ENCODE results near the gene FAH.
A peak's percentile ranks its signal among the peaks of the same experiment; 100 is the strongest.

FAH gene

DNA sequence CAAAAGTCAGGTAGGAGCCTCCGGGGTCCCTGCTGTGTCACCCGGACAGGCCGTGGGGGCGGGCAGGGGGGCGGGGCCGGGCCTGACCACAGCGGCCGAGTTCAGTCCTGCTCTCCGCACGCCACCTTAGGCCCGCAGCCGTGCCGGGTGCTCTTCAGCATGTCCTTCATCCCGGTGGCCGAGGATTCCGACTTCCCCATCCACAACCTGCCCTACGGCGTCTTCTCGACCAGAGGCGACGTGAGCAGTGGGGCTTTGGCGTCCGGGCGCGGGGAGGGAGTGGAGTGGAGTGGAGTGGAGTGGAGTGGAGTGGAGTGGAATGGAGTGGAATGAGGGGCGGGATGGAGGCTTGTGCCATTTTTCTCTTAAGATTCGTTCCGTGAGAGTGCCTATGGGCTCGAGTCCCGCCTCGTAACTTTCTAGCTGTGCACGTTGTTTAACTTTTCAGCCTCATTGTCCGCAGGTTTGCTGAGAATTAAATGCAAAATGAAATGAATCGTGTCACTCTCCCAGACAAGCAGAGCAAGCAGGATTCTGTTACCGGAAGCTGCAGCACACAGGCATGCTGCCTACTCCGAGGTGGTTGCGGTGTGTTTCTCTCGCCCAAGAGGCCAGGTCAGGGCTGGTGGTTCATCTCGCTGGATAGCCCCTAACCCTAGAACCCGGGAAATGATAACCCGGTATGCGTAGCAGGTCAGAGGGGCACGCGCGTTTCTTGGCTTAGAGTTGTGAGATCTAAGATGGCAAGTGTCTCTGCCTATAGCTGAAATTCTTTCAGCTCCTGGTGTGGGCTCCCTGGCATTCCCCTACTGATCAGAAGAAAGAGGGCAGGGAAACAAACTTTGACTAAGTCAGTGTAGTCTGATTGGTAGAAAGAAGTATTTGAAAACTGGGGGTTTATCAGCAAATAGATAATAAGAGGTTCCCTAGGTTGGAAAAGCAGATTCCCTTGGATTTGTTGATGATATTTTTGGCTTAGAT lies at the start of gene FAH:
FAH (plus strand) TSS at position 104 of the 981 bp plus-strand sequence; CDS start at position 160, 56 bp downstream.
- H3K4me3 ChIP-seq (ENCODE audit: low read depth, low read length), result peak within 1 kb of the TSS; percentile 77
- TF ChIP-seq, protein P1, sequence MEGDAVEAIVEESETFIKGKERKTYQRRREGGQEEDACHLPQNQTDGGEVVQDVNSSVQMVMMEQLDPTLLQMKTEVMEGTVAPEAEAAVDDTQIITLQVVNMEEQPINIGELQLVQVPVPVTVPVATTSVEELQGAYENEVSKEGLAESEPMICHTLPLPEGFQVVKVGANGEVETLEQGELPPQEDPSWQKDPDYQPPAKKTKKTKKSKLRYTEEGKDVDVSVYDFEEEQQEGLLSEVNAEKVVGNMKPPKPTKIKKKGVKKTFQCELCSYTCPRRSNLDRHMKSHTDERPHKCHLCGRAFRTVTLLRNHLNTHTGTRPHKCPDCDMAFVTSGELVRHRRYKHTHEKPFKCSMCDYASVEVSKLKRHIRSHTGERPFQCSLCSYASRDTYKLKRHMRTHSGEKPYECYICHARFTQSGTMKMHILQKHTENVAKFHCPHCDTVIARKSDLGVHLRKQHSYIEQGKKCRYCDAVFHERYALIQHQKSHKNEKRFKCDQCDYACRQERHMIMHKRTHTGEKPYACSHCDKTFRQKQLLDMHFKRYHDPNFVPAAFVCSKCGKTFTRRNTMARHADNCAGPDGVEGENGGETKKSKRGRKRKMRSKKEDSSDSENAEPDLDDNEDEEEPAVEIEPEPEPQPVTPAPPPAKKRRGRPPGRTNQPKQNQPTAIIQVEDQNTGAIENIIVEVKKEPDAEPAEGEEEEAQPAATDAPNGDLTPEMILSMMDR (IDR thresholded peaks at IDR 0.05; ENCODE audit: low read depth, low read length), result no peak

DNA sequence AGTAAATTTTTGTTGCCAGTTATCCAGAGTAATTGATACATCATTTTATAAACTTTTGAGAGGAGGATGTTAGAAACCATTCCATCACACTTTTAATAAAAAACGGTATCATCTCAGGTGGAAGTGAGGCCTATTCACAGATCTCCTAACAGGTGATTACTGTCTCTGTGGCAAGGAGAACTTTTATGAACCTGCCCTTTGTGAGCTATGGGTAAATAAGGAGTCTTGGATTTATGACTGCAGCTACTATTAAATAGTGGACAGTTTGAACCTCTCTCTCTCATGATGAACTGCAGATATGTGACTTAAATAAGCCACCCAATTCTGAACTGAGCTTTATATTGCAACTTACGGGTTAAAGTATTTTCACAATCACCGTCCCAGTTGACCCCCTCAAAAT lies 47.6 kb upstream of the FAH start:
- no peak overlapping the region for H3K4me3 ChIP-seq (ENCODE audit: low read depth, low read length)
- TF ChIP-seq, protein P1 (IDR thresholded peaks at IDR 0.05; ENCODE audit: low read depth, low read length), result no peak

DNA sequence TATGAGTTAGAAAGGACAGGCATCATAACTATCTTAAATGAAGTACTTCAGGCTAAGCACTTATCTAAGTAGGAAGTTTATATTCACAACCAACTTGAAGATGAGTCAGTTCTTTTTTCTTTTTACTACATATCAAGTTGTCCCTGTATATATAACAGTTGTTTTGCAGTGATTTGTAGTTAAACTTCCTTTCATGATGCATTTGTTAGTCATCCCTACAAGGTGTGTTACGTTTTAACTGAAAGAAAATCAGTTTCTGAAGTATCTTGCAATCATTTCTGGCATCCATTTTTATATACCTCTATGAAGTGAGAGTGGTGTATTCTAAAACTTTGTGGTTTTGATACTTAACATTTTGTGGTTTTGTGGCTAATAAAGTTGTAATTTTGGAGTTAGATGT lies 47.2 kb upstream of the FAH start:
- TF ChIP-seq, protein P1 (IDR thresholded peaks at IDR 0.05; ENCODE audit: low read depth, low read length), result no peak
- no peak overlapping the region for H3K4me3 ChIP-seq (ENCODE audit: low read depth, low read length)

DNA sequence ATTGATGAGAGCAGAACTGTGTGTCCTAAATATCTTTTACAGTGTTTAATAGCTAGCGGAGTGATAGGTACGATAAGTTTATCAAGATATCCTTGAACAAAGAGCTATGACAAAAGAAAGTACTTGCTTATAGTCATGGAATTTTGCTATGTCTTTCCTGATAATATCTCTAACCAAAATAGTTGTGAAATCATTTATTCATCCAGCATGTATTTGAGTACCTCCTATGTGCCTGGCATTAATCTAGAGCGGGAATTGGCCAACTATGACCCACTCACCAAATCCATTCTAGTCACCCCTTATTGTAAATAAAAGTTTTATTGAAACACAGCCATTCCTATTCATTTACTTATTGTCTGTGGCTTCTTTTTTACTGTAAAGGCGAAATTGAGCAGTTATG lies 46.7 kb upstream of the FAH start:
- no peak overlapping the region for H3K4me3 ChIP-seq (ENCODE audit: low read depth, low read length)
- TF ChIP-seq, protein P1 (IDR thresholded peaks at IDR 0.05; ENCODE audit: low read depth, low read length), result no peak

DNA sequence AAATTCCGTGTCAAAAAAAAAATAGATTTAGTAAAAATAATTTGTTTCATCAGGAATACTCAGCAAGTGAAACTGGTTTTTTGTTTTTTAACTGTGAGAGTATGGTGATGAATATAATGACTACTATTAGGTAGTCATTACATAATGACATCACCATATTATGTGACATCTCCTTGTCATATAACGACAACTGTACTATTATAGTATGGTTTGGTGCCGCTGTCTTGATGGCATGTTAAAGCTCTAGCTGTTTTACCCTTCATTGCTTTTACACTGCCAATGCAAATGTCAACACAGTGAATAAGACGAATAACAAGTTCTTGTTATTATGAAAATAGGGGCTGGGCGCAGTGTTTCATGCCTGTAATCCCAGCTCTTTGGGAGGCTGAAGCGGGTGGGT lies 45.6 kb upstream of the FAH start:
- no peak overlapping the region for H3K4me3 ChIP-seq (ENCODE audit: low read depth, low read length)

DNA sequence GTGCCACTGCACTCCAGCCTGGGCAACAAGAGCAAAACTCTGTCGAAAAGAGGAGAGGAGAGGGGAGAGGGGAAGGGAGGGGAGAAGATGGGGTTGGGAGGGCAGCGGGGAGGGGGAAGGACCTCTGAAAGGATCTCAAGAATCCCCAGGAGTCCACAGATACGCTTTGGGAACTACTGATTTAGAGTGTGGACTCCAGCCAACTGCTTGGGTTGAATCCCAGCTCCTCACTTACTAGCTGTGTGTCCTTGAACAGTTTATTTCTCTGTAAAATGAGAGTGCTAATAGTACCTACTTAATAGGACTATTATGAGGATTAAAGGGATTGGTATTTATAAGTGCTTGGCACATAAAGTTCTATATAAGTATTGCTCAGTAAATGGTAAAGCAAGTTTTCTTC lies 45.0 kb upstream of the FAH start:
- TF ChIP-seq, protein P1 (IDR thresholded peaks at IDR 0.05; ENCODE audit: low read depth, low read length), result no peak
- H3K4me3 ChIP-seq (ENCODE audit: low read depth, low read length), result no peak overlapping the region

More for the DNA sequence above, 45.6 kb upstream of the FAH start:
- TF ChIP-seq, protein P1 (IDR thresholded peaks at IDR 0.05; ENCODE audit: low read depth, low read length), result no peak

DNA sequence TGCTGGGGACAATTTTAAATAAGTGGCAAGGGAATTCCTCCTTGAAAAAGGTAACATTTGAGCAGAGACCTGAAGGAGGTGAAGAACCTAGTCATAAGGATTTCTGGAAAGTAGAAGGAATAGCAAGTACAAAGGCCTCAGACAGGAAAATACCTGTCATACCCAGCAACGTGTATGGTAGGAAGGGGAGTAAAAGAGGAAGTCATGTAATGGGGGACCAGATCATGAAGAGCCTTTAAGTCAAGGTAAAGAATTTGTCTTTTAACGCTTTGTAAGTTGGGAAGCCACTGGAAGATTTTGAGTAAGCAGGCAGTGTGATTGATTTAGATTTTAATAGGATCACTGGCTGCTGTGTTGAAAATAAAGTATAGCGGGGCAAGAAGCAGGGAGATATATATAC lies 43.4 kb upstream of the FAH start:
- TF ChIP-seq, protein P1 (IDR thresholded peaks at IDR 0.05; ENCODE audit: low read depth, low read length), result no peak
- no peak overlapping the region for H3K4me3 ChIP-seq (ENCODE audit: low read depth, low read length)
